GM19455 (cell line): Measurements from ENCODE around the gene DHRS4.
"Not testable (repeated sequence)": the region's sequence is repeated elsewhere in the genome, so short reads cannot be mapped to it uniquely, and the experiment has no call there.

Experiments
- ATAC-seq: cut with Tn5 transposase; IDR thresholded peaks from one replicate; pipeline ENCODE4 v1.9.1; 2021; ENCODE audit not compliant: unreplicated experiment

Gene DHRS4

GRCh38 chr14:23981951-23982813, 28.6 kb downstream of the DHRS4 start:
- ATAC-seq, result not testable (repeated sequence)

- no peak for ATAC-seq
These were observed 31.5 kb downstream of the DHRS4 start for GRCh38 chr14:23984891-23985602.

- ATAC-seq, result peak; percentile 19
These were observed 34.6 kb downstream of the DHRS4 start for GRCh38 chr14:23988223-23988606.

GRCh38 chr14:23988607-23989363, 35.2 kb downstream of the DHRS4 start, which contains the start of gene DHRS4L2:
TSS of gene DHRS4L2 (plus strand) at chr14:23988929. CDS start at chr14:23988948, 19 bp downstream.
- ATAC-seq, result peak; percentile 80

GRCh38 chr14:23989734-23990445, 36.3 kb downstream of the DHRS4 start:
- ATAC-seq, result peak; percentile 50

- ATAC-seq, result not testable (repeated sequence)
These were observed 37.4 kb downstream of the DHRS4 start for GRCh38 chr14:23990961-23991360.

- not testable (repeated sequence) for ATAC-seq
These were observed 39.5 kb downstream of the DHRS4 start for GRCh38 chr14:23993042-23993441.

- not testable (repeated sequence) for ATAC-seq
These were observed 42.4 kb downstream of the DHRS4 start for GRCh38 chr14:23996009-23996408.

GRCh38 chr14:23996825-23997224, 43.3 kb downstream of the DHRS4 start:
- not testable (repeated sequence) for ATAC-seq

GRCh38 chr14:23999640-24000039, 46.1 kb downstream of the DHRS4 start:
- not testable (repeated sequence) for ATAC-seq

- ATAC-seq, result not testable (repeated sequence)
These were observed 47.5 kb downstream of the DHRS4 start for GRCh38 chr14:24001078-24001477.

GRCh38 chr14:24001679-24002078, 48.1 kb downstream of the DHRS4 start:
- not testable (repeated sequence) for ATAC-seq

GRCh38 chr14:24006471-24006816, 52.9 kb downstream of the DHRS4 start:
- ATAC-seq, result peak; percentile 24

GRCh38 chr14:24006817-24007652, 53.5 kb downstream of the DHRS4 start:
- ATAC-seq, result peak; percentile 80

GRCh38 chr14:24011051-24011450, 57.5 kb downstream of the DHRS4 start:
- ATAC-seq, result no peak

- not testable (repeated sequence) for ATAC-seq
These were observed 59.2 kb downstream of the DHRS4 start for GRCh38 chr14:24012726-24013273.

- ATAC-seq, result no peak
These were observed 60.3 kb downstream of the DHRS4 start for GRCh38 chr14:24013654-24014514.

GRCh38 chr14:24015745-24016144, 62.2 kb downstream of the DHRS4 start:
- not testable (repeated sequence) for ATAC-seq
